ENCODE data around the gene GAN. TPM values are rescaled to one million over a fixed set of nuclear protein-coding genes. Genes with fewer than 3 reads are reported as not detected.
"Not testable (repeated sequence)": the region's sequence is repeated elsewhere in the genome, so short reads cannot be mapped to it uniquely, and the experiment has no call there.

The GAN gene
- total and polyA plus RNA-seq, 2 of the 4 experiments (the other 2 are of a cell fraction), result 1.1 to 5.7 TPM

- H2AK5ac ChIP-seq (ENCODE audit: low read depth, low read length), result no peak overlapping the region
- no peak overlapping the region for H2BK5ac ChIP-seq (ENCODE audit: low read depth, low read length, poor library complexity, severe bottlenecking)
- no peak overlapping the region for H3K4me2 ChIP-seq (ENCODE audit: low read depth, low read length)
- H3K27me3 ChIP-seq (ENCODE audit: control insufficient read depth, insufficient read depth, low read length), result no peaks in the 10 kb centered on the region
- H2BK120ac ChIP-seq (ENCODE audit: low read depth, low read length), result no peak overlapping the region
- H2AFZ ChIP-seq (replicated peaks; ENCODE audit: low read length, poor library complexity), result peak overlapping the region; percentile 41
- H3K23ac ChIP-seq (ENCODE audit: low read depth, low read length), result no peak overlapping the region
- no peak overlapping the region for H4K8ac ChIP-seq (ENCODE audit: low read depth in 2 of 2, low read length in 2 of 2)
- no peak overlapping the region for H3K56ac ChIP-seq (ENCODE audit: extremely low read depth, insufficient read depth, low read length)
- CTCF ChIA-PET, result no interaction called here
- H3K9me3 ChIP-seq (ENCODE audit: control insufficient read depth, insufficient read depth, low read length), result peaks cover 3% of the 10 kb centered on the region; the same call in 1 of the 2 replicates
- DNase-seq, result no peak
- H3K36me3 ChIP-seq (ENCODE audit: control insufficient read depth, insufficient read depth, low read length), result no peaks in the 10 kb centered on the region
- in situ Hi-C loops (cut with MboI; ENCODE audit: low sequenced_read_pairs) (no loop called here), dilution Hi-C loops (cut with HindIII; ENCODE audit: low sequenced_read_pairs, unreplicated experiment) (no loop called here), intact Hi-C loops (cut with micrococcal nuclease) (no loop called here)
- no peaks in the 10 kb centered on the region for H4K20me1 ChIP-seq (ENCODE audit: insufficient read depth, low read length)
- no peak for ATAC-seq (ENCODE audit: low read depth)
- no peak overlapping the region for H3K14ac ChIP-seq (replicated peaks; ENCODE audit: low read depth, low read length)
- POLR2A ChIA-PET (ENCODE audit: unreplicated experiment), result no interaction called here
- no peak overlapping the region for H3K27ac ChIP-seq (ENCODE audit: insufficient read depth, low read length)
- H3K18ac ChIP-seq (ENCODE audit: low read depth, low read length), result no peak overlapping the region
- no TSS peak for BruUV-seq (replicated peaks)
- no peak overlapping the region for H3K9ac ChIP-seq (ENCODE audit: low read depth, low read length)
- no peak overlapping the region for H2BK20ac ChIP-seq (ENCODE audit: low read depth, low read length)
- H3K4ac ChIP-seq (ENCODE audit: low read depth, low read length), result no peak overlapping the region
- TF ChIP-seq RCOR1 (IDR thresholded peaks at IDR 0.05; ENCODE audit: insufficient replicate concordance, low read length), result no peak
- no peak for TF ChIP-seq USF2 (IDR thresholded peaks at IDR 0.05; ENCODE audit: low read depth, low read length)
- no peak for TF ChIP-seq CEBPB (IDR thresholded peaks at IDR 0.05; ENCODE audit: low read depth, low read length)
- no peak for TF ChIP-seq FOS (IDR thresholded peaks at IDR 0.05; ENCODE audit: low read depth, low read length)
- H2BK15ac ChIP-seq (ENCODE audit: low read depth, low read length), result no peak overlapping the region
- WGBS, 2 experiments (ENCODE audit: extremely low coverage in 2 of 2, insufficient read length in 1 of 2), result 90% methylated on average over 2 of the region's 11 CpGs; no CpG with 5 or more reads in 1 of the 2 experiments
- H3K79me1 ChIP-seq (ENCODE audit: low read depth in 1 of 2, low read length in 2 of 2), result no peaks in the 10 kb centered on the region
- no peak overlapping the region for H2AK9ac ChIP-seq (replicated peaks; ENCODE audit: low read depth, low read length, poor library complexity)
- H4K5ac ChIP-seq (ENCODE audit: low read depth, low read length), result no peak overlapping the region
- no peaks in the 10 kb centered on the region for H3K4me1 ChIP-seq (ENCODE audit: control insufficient read depth, insufficient read depth, low read length)
- H3K4me3 ChIP-seq (ENCODE audit: insufficient read depth, low read depth, low read length), result no peak overlapping the region
- no peak overlapping the region for H4K91ac ChIP-seq (ENCODE audit: insufficient read depth, low read depth, low read length)
- no peaks in the 10 kb centered on the region; the same call in 1 of the 2 replicates for H3K9me1 ChIP-seq (ENCODE audit: insufficient read depth, low read length)
These were observed 106.8 kb downstream of the GAN start for GRCh38 chr16:81421536-81421935.

DNA sequence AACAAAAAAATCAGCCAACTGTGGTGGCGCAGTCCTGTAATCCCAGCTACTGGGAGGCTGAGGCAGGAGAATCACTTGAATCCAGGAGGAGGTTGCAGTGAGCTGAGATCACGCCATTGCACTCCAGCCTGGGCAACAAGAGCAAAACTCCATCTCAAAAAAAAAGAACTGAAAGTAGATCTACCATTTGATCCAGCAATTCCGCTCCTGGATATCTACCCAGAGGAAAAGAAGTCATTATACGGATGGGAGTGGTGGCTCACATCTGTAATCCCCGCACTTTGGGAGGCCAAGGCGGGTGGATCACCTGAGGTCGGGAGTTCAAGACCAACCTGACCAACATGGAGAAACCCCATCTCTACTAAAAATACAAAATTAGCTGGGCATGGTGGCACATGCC, 107.4 kb downstream of the GAN start:
- H2AFZ ChIP-seq (replicated peaks; ENCODE audit: low read length, poor library complexity); H2BK20ac ChIP-seq (ENCODE audit: low read depth, low read length); H3K4me1 ChIP-seq (ENCODE audit: control insufficient read depth, insufficient read depth, low read length); CTCF ChIA-PET; H3K27me3 ChIP-seq (ENCODE audit: control insufficient read depth, insufficient read depth, low read length); H3K27ac ChIP-seq (ENCODE audit: insufficient read depth, low read length); dilution Hi-C loops (cut with HindIII; ENCODE audit: low sequenced_read_pairs, unreplicated experiment); ATAC-seq (ENCODE audit: low read depth); intact Hi-C loops (cut with micrococcal nuclease); H3K23ac ChIP-seq (ENCODE audit: low read depth, low read length); H2AK5ac ChIP-seq (ENCODE audit: low read depth, low read length); H3K9me1 ChIP-seq (ENCODE audit: insufficient read depth, low read length); H3K4me3 ChIP-seq (ENCODE audit: insufficient read depth, low read depth, low read length); H2BK120ac ChIP-seq (ENCODE audit: low read depth, low read length); H3K9ac ChIP-seq (ENCODE audit: low read depth, low read length); H3K56ac ChIP-seq (ENCODE audit: extremely low read depth, insufficient read depth, low read length); H4K8ac ChIP-seq (ENCODE audit: low read depth in 2 of 2, low read length in 2 of 2); H3K18ac ChIP-seq (ENCODE audit: low read depth, low read length); H2BK15ac ChIP-seq (ENCODE audit: low read depth, low read length); in situ Hi-C loops (cut with MboI; ENCODE audit: low sequenced_read_pairs); H3K9me3 ChIP-seq (ENCODE audit: control insufficient read depth, insufficient read depth, low read length); H4K20me1 ChIP-seq (ENCODE audit: insufficient read depth, low read length); BruUV-seq (replicated peaks); H4K5ac ChIP-seq (ENCODE audit: low read depth, low read length); DNase-seq; H2AK9ac ChIP-seq (replicated peaks; ENCODE audit: low read depth, low read length, poor library complexity); H3K79me1 ChIP-seq (ENCODE audit: low read depth in 1 of 2, low read length in 2 of 2); H2BK5ac ChIP-seq (ENCODE audit: low read depth, low read length, poor library complexity, severe bottlenecking); H3K4me2 ChIP-seq (ENCODE audit: low read depth, low read length); H4K91ac ChIP-seq (ENCODE audit: insufficient read depth, low read depth, low read length); H3K36me3 ChIP-seq (ENCODE audit: control insufficient read depth, insufficient read depth, low read length); H3K14ac ChIP-seq (replicated peaks; ENCODE audit: low read depth, low read length); H3K4ac ChIP-seq (ENCODE audit: low read depth, low read length); POLR2A ChIA-PET (ENCODE audit: unreplicated experiment): not testable (repeated sequence)
- no CpG with 5 or more reads among the region's 7 CpGs for WGBS, 2 experiments (ENCODE audit: extremely low coverage in 2 of 2, insufficient read length in 1 of 2)

Data from IMR-90 (cell line).